GM19240 (cell line): ENCODE data around the gene SLC22A31.
"Not testable (repeated sequence)": the region's sequence is repeated elsewhere in the genome, so short reads cannot be mapped to it uniquely, and the experiment has no call there.

ENCODE experiments used
- DNase-seq: peaks from one replicate; pipeline ENCODE4 v3.0.0; 2011; ENCODE audit warnings: low spot score; ENCODE audit not compliant: insufficient read length

Gene SLC22A31

GRCh38 chr16:89193576-89194293 lies 6.6 kb downstream of the SLC22A31 start:
- no peak for DNase-seq

GRCh38 chr16:89192956-89193575 lies 7.3 kb downstream of the SLC22A31 start:
- DNase-seq, result peak; percentile 66

GRCh38 chr16:89192186-89192955 lies 8.0 kb downstream of the SLC22A31 start:
- not testable (repeated sequence) for DNase-seq

- no peak for DNase-seq
These were observed 8.5 kb downstream of the SLC22A31 start for GRCh38 chr16:89191901-89192185.

- DNase-seq, result no peak
These were observed 9.1 kb downstream of the SLC22A31 start for GRCh38 chr16:89191033-89191900.

GRCh38 chr16:89190150-89190958 lies 10.0 kb downstream of the SLC22A31 start:
- DNase-seq, result no peak

- no peak for DNase-seq
These were observed 10.8 kb downstream of the SLC22A31 start for GRCh38 chr16:89189358-89190025.

- not testable (repeated sequence) for DNase-seq
These were observed 11.6 kb downstream of the SLC22A31 start for GRCh38 chr16:89188471-89189357.

- DNase-seq, result no peak
These were observed 12.5 kb downstream of the SLC22A31 start for GRCh38 chr16:89187770-89188392.

- DNase-seq, result no peak
These were observed 13.1 kb downstream of the SLC22A31 start for GRCh38 chr16:89187032-89187769.

GRCh38 chr16:89186593-89187031 lies 13.7 kb downstream of the SLC22A31 start:
- DNase-seq, result not testable (repeated sequence)

GRCh38 chr16:89185887-89186592 lies 14.3 kb downstream of the SLC22A31 start:
- DNase-seq, result not testable (repeated sequence)

GRCh38 chr16:89184933-89185794 lies 15.2 kb downstream of the SLC22A31 start:
- no peak for DNase-seq

- DNase-seq, result no peak
These were observed 15.7 kb downstream of the SLC22A31 start for GRCh38 chr16:89184677-89184932.

GRCh38 chr16:89183975-89184676 lies 16.2 kb downstream of the SLC22A31 start:
- no peak for DNase-seq

- DNase-seq, result no peak
These were observed 16.9 kb downstream of the SLC22A31 start for GRCh38 chr16:89183463-89183862.
